ENCODE results near the gene DIS3L2. TPM values are rescaled to one million over a fixed set of nuclear protein-coding genes. Genes with fewer than 3 reads are reported as not detected.

The DIS3L2 gene
- total and polyA plus RNA-seq, 2 of the 4 experiments (the other 2 are of a cell fraction) = 14.7 to 19.2 TPM

GRCh38 chr2:232235716-232236115, 274.2 kb downstream of the DIS3L2 start:
- intact Hi-C loops (cut with micrococcal nuclease) (no loop called here), in situ Hi-C loops (cut with MboI; ENCODE audit: low sequenced_read_pairs) (no loop called here), dilution Hi-C loops (cut with HindIII; ENCODE audit: low sequenced_read_pairs, unreplicated experiment) (no loop called here)
- H3K4ac ChIP-seq (ENCODE audit: low read depth, low read length) = no peak overlapping the region
- H3K18ac ChIP-seq (ENCODE audit: low read depth, low read length) = no peak overlapping the region
- no peak overlapping the region for H3K56ac ChIP-seq (ENCODE audit: extremely low read depth, insufficient read depth, low read length)
- ChIA-PET CTCF (interaction anchor here (0.7 kb wide), 1 partner anchor 157 kb away, joined by 4 read pairs; no protein-coding TSS in a partner anchor), POLR2A (ENCODE audit: unreplicated experiment) (no interaction called here)
- ATAC-seq (ENCODE audit: low read depth) (no peak), DNase-seq (peak; percentile 12)
- H3K27ac ChIP-seq (ENCODE audit: insufficient read depth, low read length) = no peak overlapping the region
- no peaks in the 10 kb centered on the region for H3K9me3 ChIP-seq (ENCODE audit: control insufficient read depth, insufficient read depth, low read length)
- no peak overlapping the region for H2BK5ac ChIP-seq (ENCODE audit: low read depth, low read length, poor library complexity, severe bottlenecking)
- H2BK20ac ChIP-seq (ENCODE audit: low read depth, low read length) = no peak overlapping the region
- TF ChIP-seq CTCF (conservative IDR thresholded peaks at IDR 0.05; ENCODE audit: low read depth, low read length) (no peak), CEBPB (IDR thresholded peaks at IDR 0.05; ENCODE audit: low read depth, low read length) (no peak), CHD1 (IDR thresholded peaks at IDR 0.05; ENCODE audit: low read depth, low read length) (no peak), POLR2A (IDR thresholded peaks at IDR 0.05; ENCODE audit: low read depth, low read length) (no peak), MXI1 (IDR thresholded peaks at IDR 0.05; ENCODE audit: borderline replicate concordance, low read depth, low read length) (no peak), MAZ (IDR thresholded peaks at IDR 0.05; ENCODE audit: borderline replicate concordance, low read depth, low read length) (no peak), RAD21 (IDR thresholded peaks at IDR 0.05; ENCODE audit: low read length) (no peak), NFE2L2 (IDR thresholded peaks at IDR 0.05; ENCODE audit: low read depth, low read length) (no peak), MAFK (IDR thresholded peaks at IDR 0.05; ENCODE audit: low read depth, low read length) (no peak)
- H3K79me1 ChIP-seq (ENCODE audit: low read depth in 1 of 2, low read length in 2 of 2) = 0 out of 4 replicates have a peak, but pooled peaks cover 0 to 5% of the 10 kb centered on the region in 2 experiments
- H3K9me1 ChIP-seq (ENCODE audit: insufficient read depth, low read length) = 0 out of 2 replicates have a peak, but pooled peaks cover 3% of the 10 kb centered on the region
- no peak overlapping the region for H3K9ac ChIP-seq (ENCODE audit: low read depth, low read length)
- no peak overlapping the region for H2AFZ ChIP-seq (replicated peaks; ENCODE audit: low read length, poor library complexity)
- no TSS peak for BruUV-seq (replicated peaks)
- no peak overlapping the region for H3K14ac ChIP-seq (replicated peaks; ENCODE audit: low read depth, low read length)
- no peaks in the 10 kb centered on the region for H3K27me3 ChIP-seq (ENCODE audit: control insufficient read depth, insufficient read depth, low read length)
- no peak overlapping the region for H3K4me3 ChIP-seq (ENCODE audit: insufficient read depth, low read depth, low read length)
- no peak overlapping the region for H3K23ac ChIP-seq (ENCODE audit: low read depth, low read length)
- peaks cover 12% of the 10 kb centered on the region; the same call in 1 of the 2 replicates for H4K20me1 ChIP-seq (ENCODE audit: insufficient read depth, low read length)
- no peak overlapping the region for H2BK120ac ChIP-seq (ENCODE audit: low read depth, low read length)
- H2AK9ac ChIP-seq (replicated peaks; ENCODE audit: low read depth, low read length, poor library complexity) = no peak overlapping the region
- H4K5ac ChIP-seq (ENCODE audit: low read depth, low read length) = no peak overlapping the region
- H2AK5ac ChIP-seq (ENCODE audit: low read depth, low read length) = no peak overlapping the region
- H4K8ac ChIP-seq (ENCODE audit: low read depth in 2 of 2, low read length in 2 of 2) = no peak overlapping the region
- no peak overlapping the region for H3K4me2 ChIP-seq (ENCODE audit: low read depth, low read length)
- H4K91ac ChIP-seq (ENCODE audit: insufficient read depth, low read depth, low read length) = no peak overlapping the region
- peaks cover 3% of the 10 kb centered on the region for H3K4me1 ChIP-seq (ENCODE audit: control insufficient read depth, insufficient read depth, low read length)
- no peak overlapping the region for H2BK15ac ChIP-seq (ENCODE audit: low read depth, low read length)
- H3K36me3 ChIP-seq (ENCODE audit: control insufficient read depth, insufficient read depth, low read length) = peaks cover 4% of the 10 kb centered on the region
- 90% methylated on average over 2 of the region's 5 CpGs; no CpG with 5 or more reads in 1 of the 2 experiments for WGBS, 2 experiments (ENCODE audit: extremely low coverage in 2 of 2, insufficient read length in 1 of 2)
